ENCODE measurements around the gene SMYD2. TPM values are rescaled to one million over a fixed set of nuclear protein-coding genes. Genes with fewer than 3 reads are reported as not detected.

SMYD2 gene
- total and polyA plus RNA-seq, 2 experiments from 2014 or later: 3.6 to 5.9 TPM

DNA sequence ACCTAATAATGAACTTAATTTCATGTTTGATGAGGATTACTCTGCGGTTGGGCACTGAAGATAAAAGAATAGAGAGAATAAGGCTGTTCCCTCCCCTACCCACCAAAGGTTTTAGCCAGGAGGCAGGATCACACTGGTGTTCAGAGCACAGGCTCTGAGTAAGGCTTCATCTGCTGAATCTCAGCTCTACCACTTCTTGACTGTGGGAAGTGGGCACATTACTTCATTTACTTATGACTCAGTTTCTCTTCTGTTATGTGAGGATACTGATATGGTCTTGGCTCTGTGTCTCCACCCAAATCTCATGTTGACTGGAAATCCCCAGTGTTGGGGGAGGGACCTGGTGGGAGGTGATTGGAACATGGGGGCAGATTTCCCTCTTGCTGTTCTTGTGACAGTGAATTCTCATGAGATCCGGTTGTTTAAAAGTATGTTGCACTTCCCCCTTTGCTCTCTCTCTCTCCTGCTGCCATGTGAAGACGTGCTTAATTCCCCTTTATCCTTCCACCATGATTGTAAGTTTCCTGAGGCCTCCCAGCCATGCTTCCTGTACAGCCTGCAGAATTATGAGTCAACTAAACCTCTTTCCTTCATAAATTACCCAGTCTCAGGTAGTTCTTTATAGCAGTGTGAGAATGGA, 79.7 kb downstream of the SMYD2 start (continued):
- TF ChIP-seq, protein P1, sequence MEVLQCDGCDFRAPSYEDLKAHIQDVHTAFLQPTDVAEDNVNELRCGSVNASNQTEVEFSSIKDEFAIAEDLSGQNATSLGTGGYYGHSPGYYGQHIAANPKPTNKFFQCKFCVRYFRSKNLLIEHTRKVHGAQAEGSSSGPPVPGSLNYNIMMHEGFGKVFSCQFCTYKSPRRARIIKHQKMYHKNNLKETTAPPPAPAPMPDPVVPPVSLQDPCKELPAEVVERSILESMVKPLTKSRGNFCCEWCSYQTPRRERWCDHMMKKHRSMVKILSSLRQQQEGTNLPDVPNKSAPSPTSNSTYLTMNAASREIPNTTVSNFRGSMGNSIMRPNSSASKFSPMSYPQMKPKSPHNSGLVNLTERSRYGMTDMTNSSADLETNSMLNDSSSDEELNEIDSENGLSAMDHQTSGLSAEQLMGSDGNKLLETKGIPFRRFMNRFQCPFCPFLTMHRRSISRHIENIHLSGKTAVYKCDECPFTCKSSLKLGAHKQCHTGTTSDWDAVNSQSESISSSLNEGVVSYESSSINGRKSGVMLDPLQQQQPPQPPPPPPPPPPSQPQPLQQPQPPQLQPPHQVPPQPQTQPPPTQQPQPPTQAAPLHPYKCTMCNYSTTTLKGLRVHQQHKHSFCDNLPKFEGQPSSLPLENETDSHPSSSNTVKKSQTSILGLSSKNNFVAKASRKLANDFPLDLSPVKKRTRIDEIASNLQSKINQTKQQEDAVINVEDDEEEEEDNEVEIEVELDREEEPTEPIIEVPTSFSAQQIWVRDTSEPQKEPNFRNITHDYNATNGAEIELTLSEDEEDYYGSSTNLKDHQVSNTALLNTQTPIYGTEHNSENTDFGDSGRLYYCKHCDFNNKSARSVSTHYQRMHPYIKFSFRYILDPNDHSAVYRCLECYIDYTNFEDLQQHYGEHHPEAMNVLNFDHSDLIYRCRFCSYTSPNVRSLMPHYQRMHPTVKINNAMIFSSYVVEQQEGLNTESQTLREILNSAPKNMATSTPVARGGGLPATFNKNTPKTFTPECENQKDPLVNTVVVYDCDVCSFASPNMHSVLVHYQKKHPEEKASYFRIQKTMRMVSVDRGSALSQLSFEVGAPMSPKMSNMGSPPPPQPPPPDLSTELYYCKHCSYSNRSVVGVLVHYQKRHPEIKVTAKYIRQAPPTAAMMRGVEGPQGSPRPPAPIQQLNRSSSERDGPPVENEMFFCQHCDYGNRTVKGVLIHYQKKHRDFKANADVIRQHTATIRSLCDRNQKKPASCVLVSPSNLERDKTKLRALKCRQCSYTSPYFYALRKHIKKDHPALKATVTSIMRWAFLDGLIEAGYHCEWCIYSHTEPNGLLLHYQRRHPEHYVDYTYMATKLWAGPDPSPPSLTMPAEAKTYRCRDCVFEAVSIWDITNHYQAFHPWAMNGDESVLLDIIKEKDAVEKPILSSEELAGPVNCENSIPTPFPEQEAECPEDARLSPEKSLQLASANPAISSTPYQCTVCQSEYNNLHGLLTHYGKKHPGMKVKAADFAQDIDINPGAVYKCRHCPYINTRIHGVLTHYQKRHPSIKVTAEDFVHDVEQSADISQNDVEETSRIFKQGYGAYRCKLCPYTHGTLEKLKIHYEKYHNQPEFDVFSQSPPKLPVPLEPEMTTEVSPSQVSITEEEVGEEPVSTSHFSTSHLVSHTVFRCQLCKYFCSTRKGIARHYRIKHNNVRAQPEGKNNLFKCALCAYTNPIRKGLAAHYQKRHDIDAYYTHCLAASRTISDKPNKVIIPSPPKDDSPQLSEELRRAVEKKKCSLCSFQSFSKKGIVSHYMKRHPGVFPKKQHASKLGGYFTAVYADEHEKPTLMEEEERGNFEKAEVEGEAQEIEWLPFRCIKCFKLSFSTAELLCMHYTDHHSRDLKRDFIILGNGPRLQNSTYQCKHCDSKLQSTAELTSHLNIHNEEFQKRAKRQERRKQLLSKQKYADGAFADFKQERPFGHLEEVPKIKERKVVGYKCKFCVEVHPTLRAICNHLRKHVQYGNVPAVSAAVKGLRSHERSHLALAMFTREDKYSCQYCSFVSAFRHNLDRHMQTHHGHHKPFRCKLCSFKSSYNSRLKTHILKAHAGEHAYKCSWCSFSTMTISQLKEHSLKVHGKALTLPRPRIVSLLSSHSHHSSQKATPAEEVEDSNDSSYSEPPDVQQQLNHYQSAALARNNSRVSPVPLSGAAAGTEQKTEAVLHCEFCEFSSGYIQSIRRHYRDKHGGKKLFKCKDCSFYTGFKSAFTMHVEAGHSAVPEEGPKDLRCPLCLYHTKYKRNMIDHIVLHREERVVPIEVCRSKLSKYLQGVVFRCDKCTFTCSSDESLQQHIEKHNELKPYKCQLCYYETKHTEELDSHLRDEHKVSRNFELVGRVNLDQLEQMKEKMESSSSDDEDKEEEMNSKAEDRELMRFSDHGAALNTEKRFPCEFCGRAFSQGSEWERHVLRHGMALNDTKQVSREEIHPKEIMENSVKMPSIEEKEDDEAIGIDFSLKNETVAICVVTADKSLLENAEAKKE (CRISPR knock-in tag; IDR thresholded peaks at IDR 0.05): no peak
- no peak for TF ChIP-seq POLR2AphosphoS5 (IDR thresholded peaks at IDR 0.05; ENCODE audit: low read depth)
- TF ChIP-seq CREB1 (CRISPR knock-in tag; IDR thresholded peaks at IDR 0.05; ENCODE audit: low read depth): no peak
- no peak for TF ChIP-seq ZNF114 (CRISPR knock-in tag; IDR thresholded peaks at IDR 0.05)
- no peak for TF ChIP-seq NANOG (IDR thresholded peaks at IDR 0.05; ENCODE audit: borderline replicate concordance)
- TF ChIP-seq, protein P2, sequence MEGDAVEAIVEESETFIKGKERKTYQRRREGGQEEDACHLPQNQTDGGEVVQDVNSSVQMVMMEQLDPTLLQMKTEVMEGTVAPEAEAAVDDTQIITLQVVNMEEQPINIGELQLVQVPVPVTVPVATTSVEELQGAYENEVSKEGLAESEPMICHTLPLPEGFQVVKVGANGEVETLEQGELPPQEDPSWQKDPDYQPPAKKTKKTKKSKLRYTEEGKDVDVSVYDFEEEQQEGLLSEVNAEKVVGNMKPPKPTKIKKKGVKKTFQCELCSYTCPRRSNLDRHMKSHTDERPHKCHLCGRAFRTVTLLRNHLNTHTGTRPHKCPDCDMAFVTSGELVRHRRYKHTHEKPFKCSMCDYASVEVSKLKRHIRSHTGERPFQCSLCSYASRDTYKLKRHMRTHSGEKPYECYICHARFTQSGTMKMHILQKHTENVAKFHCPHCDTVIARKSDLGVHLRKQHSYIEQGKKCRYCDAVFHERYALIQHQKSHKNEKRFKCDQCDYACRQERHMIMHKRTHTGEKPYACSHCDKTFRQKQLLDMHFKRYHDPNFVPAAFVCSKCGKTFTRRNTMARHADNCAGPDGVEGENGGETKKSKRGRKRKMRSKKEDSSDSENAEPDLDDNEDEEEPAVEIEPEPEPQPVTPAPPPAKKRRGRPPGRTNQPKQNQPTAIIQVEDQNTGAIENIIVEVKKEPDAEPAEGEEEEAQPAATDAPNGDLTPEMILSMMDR (conservative IDR thresholded peaks at IDR 0.05; ENCODE audit: low read depth in 2 of 2): no peak
- no peak for TF ChIP-seq JUNB (IDR thresholded peaks at IDR 0.05; ENCODE audit: unreplicated experiment)

DNA sequence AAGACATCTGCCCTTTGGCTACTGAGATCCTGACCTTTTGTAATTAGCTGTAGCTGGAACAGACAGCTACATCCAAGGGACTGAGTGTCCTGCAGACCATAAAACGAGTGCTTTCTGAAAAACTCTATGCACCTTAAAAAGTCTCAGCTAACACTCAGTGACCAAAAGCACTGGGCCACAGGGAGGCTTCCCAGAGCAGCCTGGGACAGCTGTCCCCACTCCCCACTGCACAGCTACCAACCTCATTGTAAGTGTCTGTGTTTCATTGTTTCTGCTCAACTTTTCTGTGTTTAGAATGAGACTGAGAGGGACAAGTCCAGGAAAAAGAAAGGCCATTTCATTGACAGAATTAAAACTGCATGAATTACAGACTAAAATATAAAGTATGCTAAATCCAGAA, 80.7 kb downstream of the SMYD2 start:
- H4K20me1 ChIP-seq (replicated peaks; ENCODE audit: insufficient read depth): no peaks in the 10 kb centered on the region
- Mint-ChIP-seq H3K4me1 (no peaks in the 10 kb centered on the region), H3K4me3 (no peak overlapping the region), H3K27ac (no peak overlapping the region; the same call in 1 of the 2 replicates), H3K27me3 (ENCODE audit: insufficient read depth, low read depth, poor library complexity) (peaks cover 2% of the 10 kb centered on the region), H3K9me3 (no peaks in the 10 kb centered on the region), H3K36me3 (ENCODE audit: low read depth) (peaks cover 45% of the 10 kb centered on the region)
- H3K4me2 ChIP-seq: no peak overlapping the region
- no peaks in the 10 kb centered on the region for H3K27me3 ChIP-seq (ENCODE audit: insufficient read depth)
- H3F3A ChIP-seq (replicated peaks; ENCODE audit: low read depth): no peaks in the 10 kb centered on the region
- DNase-seq (ENCODE audit: low spot score): no peak
- H3K79me2 ChIP-seq (replicated peaks; ENCODE audit: insufficient read depth): 0 out of 2 replicates have a peak, but pooled peaks cover 2% of the 10 kb centered on the region
- peaks cover 13% of the 10 kb centered on the region for H3K36me3 ChIP-seq (ENCODE audit: insufficient read depth)
- H3K27ac ChIP-seq (ENCODE audit: low read depth): no peak overlapping the region
- no peak for ATAC-seq
- H3K4me3 ChIP-seq: no peak overlapping the region
- no peaks in the 10 kb centered on the region for H3K9me2 ChIP-seq (ENCODE audit: insufficient read depth)
- H3K4me1 ChIP-seq (ENCODE audit: insufficient read depth): no peaks in the 10 kb centered on the region
- H2AFZ ChIP-seq: no peak overlapping the region
- TF ChIP-seq, protein P2 (conservative IDR thresholded peaks at IDR 0.05; ENCODE audit: low read depth in 2 of 2): no peak
- no peak for TF ChIP-seq NANOG (IDR thresholded peaks at IDR 0.05; ENCODE audit: borderline replicate concordance)
- no peak for TF ChIP-seq EZH2 (IDR thresholded peaks at IDR 0.05; ENCODE audit: low read depth, unreplicated experiment)
- no peak for TF ChIP-seq EZH2phosphoT487 (IDR thresholded peaks at IDR 0.05; ENCODE audit: unreplicated experiment)
- TF ChIP-seq, protein P3, sequence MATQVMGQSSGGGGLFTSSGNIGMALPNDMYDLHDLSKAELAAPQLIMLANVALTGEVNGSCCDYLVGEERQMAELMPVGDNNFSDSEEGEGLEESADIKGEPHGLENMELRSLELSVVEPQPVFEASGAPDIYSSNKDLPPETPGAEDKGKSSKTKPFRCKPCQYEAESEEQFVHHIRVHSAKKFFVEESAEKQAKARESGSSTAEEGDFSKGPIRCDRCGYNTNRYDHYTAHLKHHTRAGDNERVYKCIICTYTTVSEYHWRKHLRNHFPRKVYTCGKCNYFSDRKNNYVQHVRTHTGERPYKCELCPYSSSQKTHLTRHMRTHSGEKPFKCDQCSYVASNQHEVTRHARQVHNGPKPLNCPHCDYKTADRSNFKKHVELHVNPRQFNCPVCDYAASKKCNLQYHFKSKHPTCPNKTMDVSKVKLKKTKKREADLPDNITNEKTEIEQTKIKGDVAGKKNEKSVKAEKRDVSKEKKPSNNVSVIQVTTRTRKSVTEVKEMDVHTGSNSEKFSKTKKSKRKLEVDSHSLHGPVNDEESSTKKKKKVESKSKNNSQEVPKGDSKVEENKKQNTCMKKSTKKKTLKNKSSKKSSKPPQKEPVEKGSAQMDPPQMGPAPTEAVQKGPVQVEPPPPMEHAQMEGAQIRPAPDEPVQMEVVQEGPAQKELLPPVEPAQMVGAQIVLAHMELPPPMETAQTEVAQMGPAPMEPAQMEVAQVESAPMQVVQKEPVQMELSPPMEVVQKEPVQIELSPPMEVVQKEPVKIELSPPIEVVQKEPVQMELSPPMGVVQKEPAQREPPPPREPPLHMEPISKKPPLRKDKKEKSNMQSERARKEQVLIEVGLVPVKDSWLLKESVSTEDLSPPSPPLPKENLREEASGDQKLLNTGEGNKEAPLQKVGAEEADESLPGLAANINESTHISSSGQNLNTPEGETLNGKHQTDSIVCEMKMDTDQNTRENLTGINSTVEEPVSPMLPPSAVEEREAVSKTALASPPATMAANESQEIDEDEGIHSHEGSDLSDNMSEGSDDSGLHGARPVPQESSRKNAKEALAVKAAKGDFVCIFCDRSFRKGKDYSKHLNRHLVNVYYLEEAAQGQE (IDR thresholded peaks at IDR 0.05; ENCODE audit: unreplicated experiment): no peak
- TF ChIP-seq CREB1 (CRISPR knock-in tag; IDR thresholded peaks at IDR 0.05; ENCODE audit: low read depth): no peak
- TF ChIP-seq STAT1 (IDR thresholded peaks at IDR 0.05; ENCODE audit: unreplicated experiment): no peak

Data from GM23338 (cell line).